Mesothelial cell of epicardium (in vitro differentiated cells): Measurements from ENCODE around the gene RPL31. TPM values are rescaled to one million over a fixed set of nuclear protein-coding genes. Genes with fewer than 3 reads are reported as not detected.

Experiments used
- DNase-seq, 2 experiments: peaks; one replicate each; pipeline ENCODE4 v3.0.0; 2021; ENCODE audit warnings: low spot score in 2 of 2; ENCODE audit not compliant: unreplicated experiment in 2 of 2
- H3K27ac Mint-ChIP-seq: 2 replicates; pipeline ENCODE4 v1.8.0; 2021; ENCODE audit warnings: mixed read lengths
- H3K27me3 Mint-ChIP-seq: 2 replicates; pipeline ENCODE4 v1.8.0; 2021; ENCODE audit warnings: low read depth, mixed read lengths
- H3K36me3 Mint-ChIP-seq: 2 replicates; pipeline ENCODE4 v1.8.0; 2021; ENCODE audit warnings: mixed read lengths
- H3K4me1 Mint-ChIP-seq: 2 replicates; pipeline ENCODE4 v1.8.0; 2021; ENCODE audit warnings: mixed read lengths
- H3K4me3 Mint-ChIP-seq: 2 replicates; pipeline ENCODE4 v1.8.0; 2021; ENCODE audit warnings: mild to moderate bottlenecking, moderate library complexity, mixed read lengths
- H3K9me3 Mint-ChIP-seq: 2 replicates; pipeline ENCODE4 v1.8.0; 2021; ENCODE audit warnings: mixed read lengths
- CTCF ChIP-seq: fragments of 200-600 bp; sonication (generic); IDR thresholded peaks from one replicate; pipeline ENCODE4 v1.5.0; 2021; ENCODE audit warnings: antibody characterized with exemption; ENCODE audit not compliant: unreplicated experiment
- total RNA-seq: library from RNA; stranded (reverse); gene quantifications from 3 replicates; pipeline ENCODE4 v1.2.1, GENCODE V29; 2021

The RPL31 gene
- total RNA-seq, 1 donor from 2014 or later, result 1,845 TPM

GRCh38 chr2:100968146-100969145 lies 33.6 kb upstream of the RPL31 start:
- Mint-ChIP-seq H3K27me3 (peaks cover 4% of the 10 kb centered on the region), H3K4me3 (no peak overlapping the region), H3K27ac (no peak overlapping the region), H3K9me3 (no peaks in the 10 kb centered on the region), H3K36me3 (no peaks in the 10 kb centered on the region), H3K4me1 (no peaks in the 10 kb centered on the region)
- DNase-seq, result no peak
- TF ChIP-seq CTCF, result no peak

GRCh38 chr2:100969998-100970397 lies 32.1 kb upstream of the RPL31 start:
- DNase-seq, result no peak
- Mint-ChIP-seq H3K27me3 (peaks cover 4% of the 10 kb centered on the region), H3K4me1 (no peaks in the 10 kb centered on the region), H3K4me3 (no peak overlapping the region), H3K9me3 (no peaks in the 10 kb centered on the region), H3K27ac (no peak overlapping the region), H3K36me3 (no peaks in the 10 kb centered on the region)
- TF ChIP-seq CTCF, result no peak

DNA sequence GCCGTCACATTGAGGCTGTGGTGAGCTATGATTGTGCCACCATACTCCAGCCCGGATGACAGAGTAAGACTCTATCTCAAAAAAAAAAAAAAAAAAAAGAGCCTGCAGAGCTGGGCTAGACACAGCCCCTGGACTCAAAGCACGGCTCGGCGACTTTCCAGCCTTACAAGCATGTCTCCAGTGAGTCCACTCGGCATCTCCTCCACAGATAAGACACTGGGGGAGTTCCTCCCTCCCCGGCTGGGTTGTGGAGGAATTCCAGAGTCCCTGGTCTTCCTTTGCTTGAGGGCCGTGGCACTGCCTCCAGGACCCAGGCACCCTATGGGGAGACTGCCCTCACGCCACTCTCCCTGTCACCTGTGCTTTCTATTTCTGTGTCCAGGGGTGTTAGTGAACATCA lies 30.9 kb upstream of the RPL31 start:
- H3K27me3 Mint-ChIP-seq, result peaks cover 4% of the 10 kb centered on the region
- TF ChIP-seq CTCF, result no peak
- no peaks in the 10 kb centered on the region for H3K9me3 Mint-ChIP-seq
- H3K4me3 Mint-ChIP-seq, result no peak overlapping the region
- no peaks in the 10 kb centered on the region for H3K4me1 Mint-ChIP-seq
- no peaks in the 10 kb centered on the region for H3K36me3 Mint-ChIP-seq
- H3K27ac Mint-ChIP-seq, result no peak overlapping the region
- DNase-seq, result no peak

DNA sequence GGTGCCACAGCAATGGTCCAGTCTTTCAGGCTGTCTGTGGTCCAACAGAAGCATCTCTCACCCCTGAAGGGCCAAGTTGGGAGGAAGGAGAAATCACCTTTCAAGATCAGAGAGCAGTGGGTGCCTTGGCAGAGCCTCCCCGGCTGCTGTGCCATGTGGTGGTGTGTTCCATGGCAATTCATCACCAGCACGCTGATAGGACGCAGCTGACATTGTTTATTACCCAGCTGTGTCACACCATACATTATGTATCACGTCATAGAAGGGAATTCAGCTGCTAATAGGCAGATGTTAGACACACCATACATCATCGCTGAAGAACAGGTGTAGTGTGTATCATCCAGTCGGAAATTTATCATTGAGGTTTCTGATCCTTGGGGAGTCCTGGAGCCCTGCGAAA lies 29.6 kb upstream of the RPL31 start:
- Mint-ChIP-seq H3K9me3 (no peaks in the 10 kb centered on the region), H3K36me3 (no peaks in the 10 kb centered on the region), H3K4me3 (no peak overlapping the region), H3K27me3 (peaks cover 4% of the 10 kb centered on the region), H3K27ac (no peak overlapping the region), H3K4me1 (no peaks in the 10 kb centered on the region)
- TF ChIP-seq CTCF, result no peak
- no peak for DNase-seq

GRCh38 chr2:100974712-100975520 lies 27.2 kb upstream of the RPL31 start:
- TF ChIP-seq CTCF, result no peak
- H3K27me3 Mint-ChIP-seq, result no peaks in the 10 kb centered on the region
- no peaks in the 10 kb centered on the region for H3K4me1 Mint-ChIP-seq
- no peaks in the 10 kb centered on the region for H3K9me3 Mint-ChIP-seq
- no peak overlapping the region for H3K4me3 Mint-ChIP-seq
- DNase-seq, result no peak
- H3K36me3 Mint-ChIP-seq, result no peaks in the 10 kb centered on the region
- no peak overlapping the region for H3K27ac Mint-ChIP-seq
